SK-N-MC (cell line): ENCODE results near the gene PHC3.

ENCODE experiments used
- EZH2 ChIP-seq: fragments of 200-600 bp; sonication (generic); IDR thresholded peaks from one replicate; pipeline ENCODE4 v1.6.1; 2017; ENCODE audit warnings: antibody characterized with exemption
- POLR2AphosphoS5 ChIP-seq: IDR thresholded peaks from 2 replicates; pipeline ENCODE4 v1.6.1; 2012; ENCODE audit warnings: mild to moderate bottlenecking, low read depth, low read length, borderline replicate concordance

- no peak for TF ChIP-seq POLR2AphosphoS5
- TF ChIP-seq EZH2: no peak
Observed at GRCh38 chr3:170090601-170090981, 90.9 kb downstream of the PHC3 start.
